HCT116 (cell line): ENCODE data around the gene SELP. TPM values are rescaled to one million over a fixed set of nuclear protein-coding genes. Genes with fewer than 3 reads are reported as not detected.

Experiments
- ATAC-seq: fragments of 200-7000 bp; cut with Tn5 transposase; 2 replicates; pipeline ENCODE4 v1.9.1; 2020; ENCODE audit warnings: mild to moderate bottlenecking, moderate library complexity
- BruUV-seq: library from RNA; stranded (reverse); fragments of 400-500 nt; replicated peaks from 2 replicates; lab custom pipeline; 2021; lab: Mats Ljungman, UMichigan
- CTCF ChIA-PET: fragments of 300-600 bp; sonication (Branson Sonifier 250); formaldehyde crosslinking; loops from one replicate; lab custom pipeline; 2021; ENCODE audit warnings: antibody characterized with exemption; lab: Charles Lee
- POLR2A ChIA-PET: fragments of 300-600, 350-600 bp; sonication (Branson Sonifier 250); formaldehyde crosslinking; loops from one replicate; lab custom pipeline; 2021; ENCODE audit warnings: antibody characterized with exemption; lab: Charles Lee
- RAD21 ChIA-PET, 2 experiments: fragments of 300-600 bp; sonication (Branson Sonifier 250); formaldehyde crosslinking; loops; one replicate each; lab custom pipeline; 2023; ENCODE audit warnings: low total read pairs in 2 of 2; ENCODE audit not compliant: uncharacterized antibody in 2 of 2, unreplicated experiment in 2 of 2, low non-redundant PET in 1 of 2; lab: Charles Lee
- DNase-seq: peaks from one replicate; pipeline ENCODE4 v3.0.0-alpha.2; 2010; ENCODE audit warnings: low read depth, low spot score
- H2AFZ ChIP-seq: fragments of 200-600 bp; shearing (Covaris generic), sonication (generic); 2 replicates; pipeline ENCODE4 v1.6.1; 2017; ENCODE audit warnings: low read depth, mixed run types, mixed read lengths, antibody characterized with exemption, low read length; ENCODE audit not compliant: poor library complexity, severe bottlenecking
- H3K27ac ChIP-seq: 2 replicates; pipeline ENCODE4 v1.5.1; 2012; ENCODE audit warnings: low read depth, low read length
- H3K27me3 ChIP-seq: fragments of 200-600 bp; sonication (generic); 2 replicates; pipeline ENCODE4 v1.6.1; 2016; ENCODE audit warnings: mixed run types, low read length, mixed read lengths; ENCODE audit not compliant: insufficient read depth
- H3K36me3 ChIP-seq, 2 experiments: fragments of 200-500 bp in 1 of 2; fragments of 200-600 bp in 1 of 2; sonication (Bioruptor generic) in 1 of 2; sonication (generic) in 1 of 2; 2 replicates each; pipeline versions ENCODE4 v1.5.1 to v1.6.1; 2014 to 2016; ENCODE audit warnings: low read length in 2 of 2, inconsistent platforms in 1 of 2, mixed read lengths in 1 of 2, mixed run types in 1 of 2; ENCODE audit not compliant: insufficient read depth in 2 of 2, control insufficient read depth in 1 of 2
- H3K4me1 ChIP-seq, 2 experiments: fragments of 200-600 bp in 1 of 2; sonication (generic) in 1 of 2; 2 replicates each; pipeline versions ENCODE4 v1.5.1 to v1.6.1; 2012 to 2017; ENCODE audit warnings: low read length in 2 of 2, inconsistent platforms in 1 of 2, mild to moderate bottlenecking in 1 of 2, mixed read lengths in 1 of 2, mixed run types in 1 of 2, moderate library complexity in 1 of 2; ENCODE audit not compliant: insufficient read depth in 2 of 2, control insufficient read depth in 1 of 2
- H3K4me2 ChIP-seq: fragments of 200-600 bp; sonication (generic); 2 replicates; pipeline ENCODE4 v1.6.1; 2017; ENCODE audit warnings: mixed run types, low read length, mixed read lengths
- H3K4me3 ChIP-seq, 2 experiments: fragments of 200-600 bp in 1 of 2; sonication (generic) in 1 of 2; replicated peaks in 1 of 2; 2 replicates each; pipeline ENCODE4 v1.5.1; 2011 to 2016; ENCODE audit warnings: low read length in 2 of 2, control low read depth in 1 of 2, low read depth in 1 of 2, mild to moderate bottlenecking in 1 of 2, mixed read lengths in 1 of 2, mixed run types in 1 of 2
- H3K79me2 ChIP-seq: fragments of 200-600 bp; sonication (generic); 2 replicates; pipeline ENCODE4 v1.6.1; 2017; ENCODE audit warnings: mild to moderate bottlenecking, mixed run types, low read length, moderate library complexity, mixed read lengths; ENCODE audit not compliant: insufficient read depth
- H3K9ac ChIP-seq: fragments of 200-600 bp; sonication (generic); 2 replicates; pipeline ENCODE4 v1.6.1; 2016; ENCODE audit warnings: low read length, mixed read lengths
- H3K9me2 ChIP-seq: fragments of 200-600 bp; sonication (generic), shearing (Covaris generic); 2 replicates; pipeline ENCODE4 v1.6.1; 2017; ENCODE audit warnings: mixed run types, mild to moderate bottlenecking, moderate library complexity; ENCODE audit not compliant: insufficient read depth
- H3K9me3 ChIP-seq, 2 experiments: fragments of 200-500 bp in 1 of 2; fragments of 200-600 bp in 1 of 2; sonication (Bioruptor generic) in 1 of 2; sonication (generic) in 1 of 2; 2 replicates each; pipeline ENCODE4 v1.6.1; 2014 to 2017; ENCODE audit warnings: low read length in 2 of 2, mixed read lengths in 2 of 2, inconsistent platforms in 1 of 2, low read depth in 1 of 2, mild to moderate bottlenecking in 1 of 2, mixed run types in 1 of 2, moderate library complexity in 1 of 2; ENCODE audit not compliant: control insufficient read depth in 1 of 2, insufficient read depth in 1 of 2
- H4K20me1 ChIP-seq: fragments of 200-600 bp; sonication (generic), shearing (Covaris generic); 2 replicates; pipeline ENCODE4 v1.6.1; 2017; ENCODE audit warnings: mixed run types, mild to moderate bottlenecking, moderate library complexity; ENCODE audit not compliant: insufficient read depth
- CBX3 ChIP-seq: IDR thresholded peaks from 2 replicates; pipeline ENCODE4 v1.6.1; 2012; ENCODE audit warnings: low read depth
- CTCF ChIP-seq, 3 experiments: fragments of 200-600 bp in 1 of 3; sonication (generic) in 1 of 3; IDR thresholded peaks in 2 of 3; conservative IDR thresholded peaks in 1 of 3; 2 replicates each; pipeline ENCODE4 v1.5.1; 2012 to 2017; ENCODE audit warnings: low read depth in 2 of 3, low read length in 2 of 3, antibody characterized with exemption in 1 of 3, borderline replicate concordance in 1 of 3, control low read depth in 1 of 3, mild to moderate bottlenecking in 1 of 3, mixed read lengths in 1 of 3, mixed run types in 1 of 3, moderate library complexity in 1 of 3; ENCODE audit not compliant: insufficient read depth in 1 of 3
- ELF1 ChIP-seq: IDR thresholded peaks from 2 replicates; pipeline ENCODE4 v1.6.1; 2012; ENCODE audit warnings: low read depth, borderline replicate concordance
- EZH2 ChIP-seq: fragments of 200-600 bp; sonication (generic); IDR thresholded peaks from 2 replicates; pipeline ENCODE4 v1.6.1; 2017; ENCODE audit warnings: antibody characterized with exemption, mixed run types
- JUND ChIP-seq: IDR thresholded peaks from 2 replicates; pipeline ENCODE4 v1.6.1; 2012
- MAX ChIP-seq: IDR thresholded peaks from 2 replicates; pipeline ENCODE4 v1.6.1; 2012
- RAD21 ChIP-seq: IDR thresholded peaks from 2 replicates; pipeline ENCODE4 v1.6.1; 2012; ENCODE audit warnings: low read depth, mild to moderate bottlenecking
- SP1 ChIP-seq: IDR thresholded peaks from 2 replicates; pipeline ENCODE4 v1.6.1; 2012; ENCODE audit warnings: low read depth
- SRF ChIP-seq: IDR thresholded peaks from 2 replicates; pipeline ENCODE4 v1.6.1; 2012; ENCODE audit warnings: low read depth
- ZBTB33 ChIP-seq: IDR thresholded peaks from 2 replicates; pipeline ENCODE4 v1.6.1; 2011; ENCODE audit warnings: mild to moderate bottlenecking, low read length, moderate library complexity; ENCODE audit not compliant: insufficient replicate concordance; ENCODE audit errors: extremely low read depth
- ZNF274 ChIP-seq: fragments of 200-500 bp; sonication (Bioruptor generic); IDR thresholded peaks from 2 replicates; pipeline ENCODE4 v1.6.1; 2014; ENCODE audit warnings: mild to moderate bottlenecking, low read depth, low read length, inconsistent platforms
- intact Hi-C: fragments of 100-400 bp; cut with micrococcal nuclease; formaldehyde crosslinking; loops from 2 replicates; pipeline ENCODE4 v1.10.0; 2022
- total RNA-seq: library from RNA; stranded (reverse); gene quantifications from one replicate; pipeline ENCODE4 v1.2.1, GENCODE V29; 2021; ENCODE audit not compliant: unreplicated experiment

The SELP gene
- total RNA-seq, 1 experiment from 2014 or later: not detected

GRCh38 chr1:169615803-169616202 is 14.1 kb downstream of the SELP start:
- no peaks in the 10 kb centered on the region for H3K9me2 ChIP-seq
- DNase-seq (no peak), ATAC-seq (no peak)
- H3K9me3 ChIP-seq: no peaks in the 10 kb centered on the region
- H3K27me3 ChIP-seq: peaks cover 19% of the 10 kb centered on the region
- H3K4me1 ChIP-seq: no peaks in the 10 kb centered on the region
- TF ChIP-seq RAD21 (no peak), ZBTB33 (no peak), ELF1 (no peak), MAX (no peak), SP1 (no peak), CTCF (IDR thresholded peaks at IDR 0.05 in 2 of 3, conservative IDR thresholded peaks at IDR 0.05 in 1 of 3; ENCODE audit: borderline replicate concordance in 1 of 3, insufficient read depth in 1 of 3, low read depth in 2 of 3, low read length in 2 of 3) (no peak), SRF (no peak), ZNF274 (no peak), CBX3 (no peak), JUND (no peak), EZH2 (no peak)
- H3K79me2 ChIP-seq: no peaks in the 10 kb centered on the region
- intact Hi-C loops: no loop called here
- H4K20me1 ChIP-seq: no peaks in the 10 kb centered on the region
- no peak overlapping the region for H2AFZ ChIP-seq
- ChIA-PET CTCF (no interaction called here), RAD21 (no interaction called here), POLR2A (no interaction called here)
- BruUV-seq: no TSS peak
- no peak overlapping the region for H3K4me2 ChIP-seq
- H3K4me3 ChIP-seq: no peak overlapping the region
- H3K9ac ChIP-seq: no peak overlapping the region
- no peak overlapping the region for H3K27ac ChIP-seq
- no peaks in the 10 kb centered on the region for H3K36me3 ChIP-seq
